Left ventricle myocardium inferior (tissue), 1 donor: ENCODE results near the gene PPP2R2C. TPM values are rescaled to one million over a fixed set of nuclear protein-coding genes. Genes with fewer than 3 reads are reported as not detected.

ENCODE experiments used
- DNase-seq: peaks from one replicate; pipeline ENCODE4 v3.0.0-alpha.2; 2020
- H3K27ac ChIP-seq: fragments of 200-600 bp; replicated peaks from 2 replicates; pipeline ENCODE4 v1.8.0; 2021
- H3K27me3 ChIP-seq: fragments of 200-600 bp; 2 replicates; pipeline ENCODE4 v1.8.0; 2021; ENCODE audit warnings: low read depth
- H3K36me3 ChIP-seq: fragments of 200-600 bp; 2 replicates; pipeline ENCODE4 v1.8.0; 2021
- H3K4me1 ChIP-seq: fragments of 200-600 bp; 2 replicates; pipeline ENCODE4 v1.8.0; 2021
- H3K4me3 ChIP-seq: fragments of 200-600 bp; 2 replicates; pipeline ENCODE4 v1.8.0; 2021; ENCODE audit warnings: mild to moderate bottlenecking, moderate library complexity
- H3K9me3 ChIP-seq: fragments of 200-600 bp; replicated peaks from 2 replicates; pipeline ENCODE4 v1.8.0; 2021
- CTCF ChIP-seq: fragments of 200-600 bp; IDR thresholded peaks from 2 replicates; pipeline ENCODE4 v1.8.0; 2021; ENCODE audit warnings: antibody characterized with exemption, mild to moderate bottlenecking, borderline replicate concordance
- intact Hi-C: fragments of 100-400 bp; cut with micrococcal nuclease; formaldehyde crosslinking; loops from one replicate; pipeline ENCODE4 v1.11.0; 2022
- total RNA-seq: library from RNA; stranded (reverse); fragmentation: NEBNext Ultra II Directional; extraction: Animal tissue kit (Norgen Biotek cat#: 25700); gene quantifications from one replicate; pipeline ENCODE4 v1.2.1, GENCODE V29; 2021
- donor health status: DM: no; HTN: yes; CAD: no; lungs with severe emphysema.

PPP2R2C gene
- total RNA-seq, 1 donor from 2014 or later, result 9.7 TPM

DNA sequence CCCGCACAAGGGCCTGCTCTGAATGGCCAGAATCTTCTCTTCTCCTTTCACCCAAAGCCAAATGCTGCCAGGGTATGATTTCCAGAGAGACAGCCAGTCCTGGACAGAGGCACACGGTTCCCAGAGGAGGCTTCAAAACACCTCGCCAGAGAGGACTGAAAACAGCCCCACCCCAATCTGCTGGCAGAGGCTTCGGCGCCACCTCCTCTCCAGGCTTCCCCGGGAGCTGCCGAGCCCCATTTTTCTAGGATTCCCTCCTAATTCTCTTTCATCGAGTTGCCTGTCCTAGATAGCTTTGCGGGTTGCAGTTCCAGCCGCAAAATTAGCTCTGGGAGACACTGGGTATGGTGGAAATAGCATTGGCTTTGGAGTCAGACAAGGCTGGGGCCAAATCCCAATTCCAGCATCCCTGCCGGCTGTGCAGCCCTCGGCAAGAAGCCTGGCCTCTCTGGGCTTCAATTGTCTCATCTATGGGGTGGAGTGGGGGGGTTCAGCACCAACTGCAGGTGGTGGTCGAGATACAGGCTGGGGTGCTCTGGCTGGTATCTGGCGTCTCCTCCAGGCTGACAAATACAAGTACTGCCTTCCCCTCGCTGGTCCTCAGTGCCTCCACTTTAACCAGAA lies 22.6 kb downstream of the PPP2R2C start:
- TF ChIP-seq CTCF, result no peak
- Histone ChIP-seq H3K4me3 (no peak overlapping the region), H3K27ac (no peak overlapping the region), H3K9me3 (no peaks in the 10 kb centered on the region), H3K36me3 (no peaks in the 10 kb centered on the region), H3K27me3 (peaks cover 80% of the 10 kb centered on the region), H3K4me1 (peaks cover 21% of the 10 kb centered on the region)
- intact Hi-C loops, result no loop called here
- DNase-seq, result no peak

DNA sequence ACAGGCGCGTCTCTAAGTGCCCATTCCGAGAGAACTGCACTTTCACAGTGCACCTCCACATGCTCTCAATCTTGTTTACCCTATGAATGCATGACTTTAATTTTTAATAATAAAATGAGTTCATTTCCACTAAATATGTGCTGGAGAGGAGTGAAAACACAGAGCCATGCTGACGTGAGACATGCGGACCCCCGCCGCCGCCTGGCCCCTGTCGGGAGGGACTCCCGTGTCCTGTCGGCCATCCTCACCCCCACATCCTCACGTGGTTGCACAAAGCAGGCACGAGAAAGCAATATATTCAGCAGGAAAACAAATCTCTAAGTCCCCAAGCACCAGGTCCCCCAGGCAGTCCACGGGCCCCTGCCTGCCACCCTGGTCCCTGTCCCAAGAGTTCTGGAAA lies 23.1 kb downstream of the PPP2R2C start:
- intact Hi-C loops, result no loop called here
- H3K27ac ChIP-seq, result no peak overlapping the region
- no peak for TF ChIP-seq CTCF
- no peaks in the 10 kb centered on the region for H3K9me3 ChIP-seq
- peaks cover 80% of the 10 kb centered on the region for H3K27me3 ChIP-seq
- H3K4me1 ChIP-seq, result peaks cover 21% of the 10 kb centered on the region
- no peak for DNase-seq
- H3K36me3 ChIP-seq, result no peaks in the 10 kb centered on the region
- H3K4me3 ChIP-seq, result no peak overlapping the region

DNA sequence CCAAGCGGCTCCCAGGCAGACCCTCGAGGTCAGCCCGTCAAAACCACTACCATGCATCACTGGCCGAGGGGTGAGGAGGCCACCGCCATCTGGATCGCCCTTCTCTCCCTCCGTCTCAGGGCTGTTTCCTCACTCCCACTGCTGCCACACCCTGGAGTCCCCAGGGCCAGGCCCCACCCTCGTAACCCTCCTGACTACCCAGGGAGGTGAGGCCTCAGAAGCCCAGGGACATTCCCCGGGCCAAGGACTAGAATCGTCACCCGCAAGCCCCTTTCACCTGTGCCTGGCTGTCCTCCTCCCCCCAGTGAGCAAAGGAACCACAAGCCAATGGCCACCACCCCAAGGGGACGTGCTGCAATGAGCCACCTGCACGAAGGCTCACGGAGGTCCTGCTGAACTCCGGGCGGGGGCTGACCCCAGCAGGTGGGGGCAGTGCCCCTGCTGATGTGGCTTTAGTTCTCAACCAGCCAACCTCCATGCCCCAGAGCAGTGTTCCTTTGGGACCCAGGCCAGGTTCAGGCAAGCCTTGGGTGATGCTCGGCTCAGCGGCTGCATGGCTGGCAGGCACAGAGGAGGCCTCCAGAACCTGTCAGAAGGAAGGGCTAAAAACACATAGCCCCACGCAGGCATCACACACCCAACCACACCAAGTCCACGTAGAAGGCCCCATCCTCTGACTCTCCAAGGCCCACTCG lies 23.8 kb downstream of the PPP2R2C start:
- no peak for DNase-seq
- Histone ChIP-seq H3K27me3 (peaks cover 80% of the 10 kb centered on the region), H3K4me1 (peaks cover 21% of the 10 kb centered on the region), H3K36me3 (no peaks in the 10 kb centered on the region), H3K27ac (no peak overlapping the region), H3K9me3 (no peaks in the 10 kb centered on the region), H3K4me3 (no peak overlapping the region)
- no peak for TF ChIP-seq CTCF
- intact Hi-C loops, result no loop called here

DNA sequence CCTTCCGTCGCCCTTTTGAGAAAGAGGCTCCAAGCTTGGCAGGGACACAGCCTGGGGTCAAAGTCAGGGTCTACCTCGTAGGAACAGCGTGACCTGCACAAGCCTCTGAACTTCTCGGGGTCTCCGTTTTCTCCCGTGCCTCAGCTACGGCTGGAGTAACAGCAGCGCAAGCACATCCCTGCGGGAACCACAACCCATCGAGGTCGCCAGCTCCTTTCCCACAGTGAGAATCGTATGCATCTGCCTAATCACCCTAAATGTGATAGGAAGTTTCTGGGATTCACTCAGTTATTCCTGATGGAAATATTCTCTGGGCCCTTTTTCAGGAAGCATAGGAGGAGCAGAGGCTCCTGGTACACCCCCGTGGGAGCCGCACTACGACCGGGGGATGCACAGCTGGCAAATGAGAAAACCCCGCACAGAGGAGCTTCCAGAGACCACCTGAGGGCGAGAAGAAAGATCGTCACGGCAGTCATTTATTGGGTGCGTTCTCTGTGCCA lies 24.7 kb downstream of the PPP2R2C start:
- Histone ChIP-seq H3K9me3 (no peaks in the 10 kb centered on the region), H3K4me3 (no peak overlapping the region), H3K27me3 (peaks cover 80% of the 10 kb centered on the region), H3K4me1 (peaks cover 21% of the 10 kb centered on the region), H3K27ac (no peak overlapping the region), H3K36me3 (no peaks in the 10 kb centered on the region)
- intact Hi-C loops, result no loop called here
- no peak for DNase-seq
- TF ChIP-seq CTCF, result no peak

DNA sequence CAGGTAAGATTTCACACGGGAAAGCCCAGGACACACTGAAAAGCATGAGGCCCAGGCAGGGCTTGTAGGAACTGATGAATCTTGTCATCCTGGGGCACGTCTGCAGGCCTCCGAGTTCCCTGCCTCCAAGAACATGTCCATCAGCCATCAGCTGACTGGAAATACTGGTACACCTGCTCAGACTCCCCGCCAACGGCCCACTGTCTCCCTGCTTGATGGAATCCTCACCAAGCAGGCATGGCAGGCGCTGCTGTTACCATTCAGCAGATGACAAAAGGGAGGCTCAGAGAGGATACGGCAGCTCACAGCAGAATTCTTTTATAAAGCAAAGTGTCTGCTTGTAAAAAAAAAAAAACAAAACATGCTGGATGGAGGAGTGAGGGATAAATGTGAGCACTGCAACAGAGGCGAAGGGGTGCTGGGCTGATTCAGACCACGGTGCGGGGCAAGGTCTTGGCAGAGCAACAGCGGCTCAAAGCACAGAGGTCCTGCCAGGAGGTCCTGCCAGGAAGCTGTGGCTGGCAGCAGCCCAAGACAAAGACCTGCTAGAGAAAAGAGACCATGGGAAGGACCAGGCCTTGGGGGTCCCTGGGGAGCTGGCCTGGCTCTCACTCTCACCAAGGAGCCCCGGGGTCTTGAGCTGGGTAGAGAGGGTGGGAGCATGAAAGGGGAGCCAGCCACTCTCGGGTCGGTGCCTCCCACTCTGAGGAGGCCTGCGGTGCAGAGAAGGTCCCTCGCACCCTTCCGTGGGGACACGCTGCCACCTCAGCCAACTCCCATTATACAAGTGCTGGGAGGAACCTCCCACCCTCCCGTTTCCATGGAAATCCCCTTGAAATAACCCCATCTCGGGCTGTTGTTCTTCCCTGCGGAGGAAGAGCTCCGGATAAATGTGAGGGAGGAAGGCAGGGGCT lies 25.6 kb downstream of the PPP2R2C start:
- intact Hi-C loops, result no loop called here
- no peak overlapping the region for H3K27ac ChIP-seq
- peak; percentile 49 for DNase-seq
- peaks cover 21% of the 10 kb centered on the region for H3K4me1 ChIP-seq
- no peaks in the 10 kb centered on the region for H3K9me3 ChIP-seq
- H3K27me3 ChIP-seq, result peaks cover 80% of the 10 kb centered on the region
- no peak for TF ChIP-seq CTCF
- no peaks in the 10 kb centered on the region for H3K36me3 ChIP-seq
- no peak overlapping the region for H3K4me3 ChIP-seq
